ENCODE measurements around the gene TXNDC5.

The TXNDC5 gene

GRCh38 chr6:7848229-7848628 is 62.4 kb downstream of the TXNDC5 start:
- no peak for DNase-seq

- no peak for DNase-seq
Observed at GRCh38 chr6:7846966-7847818, 63.4 kb downstream of the TXNDC5 start.

GRCh38 chr6:7841781-7842468 is 68.7 kb downstream of the TXNDC5 start:
- no peak for DNase-seq

- no peak for DNase-seq
Observed at GRCh38 chr6:7836371-7837026, 74.1 kb downstream of the TXNDC5 start.

GRCh38 chr6:7833751-7834070 is 76.9 kb downstream of the TXNDC5 start:
- no peak for DNase-seq

- DNase-seq, result no peak
Observed at GRCh38 chr6:7832904-7833750, 77.5 kb downstream of the TXNDC5 start.

Data from NCI-H446 treated with DMSO at 0.1 percent for 48 hours (cell line).